IMR-90 (cell line): ENCODE results near the gene ANO1. TPM values are rescaled to one million over a fixed set of nuclear protein-coding genes. Genes with fewer than 3 reads are reported as not detected.

Source experiments
- ATAC-seq: fragments of 200-7000 bp; cut with Tn5 transposase; 2 replicates; pipeline ENCODE4 v1.9.1; 2020; ENCODE audit warnings: low read depth, mild to moderate bottlenecking, moderate library complexity
- BruUV-seq: library from RNA; stranded (reverse); fragments of 400-500 nt; replicated peaks from 2 replicates; lab custom pipeline; 2021; lab: Mats Ljungman, UMichigan
- CTCF ChIA-PET: fragments of 300-600 bp; formaldehyde crosslinking; extraction: SDS; loops from one replicate; lab custom pipeline; 2021; ENCODE audit warnings: antibody characterized with exemption; lab: Yijun Ruan, JAX
- POLR2A ChIA-PET: fragments of 300-600 bp; sonication (Branson Sonifier 250); formaldehyde crosslinking; loops from one replicate; lab custom pipeline; 2022; ENCODE audit warnings: antibody characterized with exemption; ENCODE audit not compliant: unreplicated experiment; lab: Charles Lee
- DNase-seq: peaks from one replicate; pipeline ENCODE4 v3.0.0; 2013
- H2AFZ ChIP-seq: replicated peaks from 2 replicates; pipeline ENCODE3; 2013; ENCODE audit warnings: low read length, mild to moderate bottlenecking; ENCODE audit not compliant: poor library complexity
- H2AK5ac ChIP-seq: 2 replicates; pipeline ENCODE4 v1.6.1; 2013; ENCODE audit warnings: low read depth, low read length, inconsistent platforms
- H2AK9ac ChIP-seq: replicated peaks from 2 replicates; pipeline ENCODE3; 2013; ENCODE audit warnings: mild to moderate bottlenecking, low read depth, low read length, moderate library complexity; ENCODE audit not compliant: poor library complexity
- H2BK120ac ChIP-seq: 2 replicates; pipeline ENCODE4 v1.6.1; 2013; ENCODE audit warnings: low read depth, low read length, inconsistent platforms
- H2BK15ac ChIP-seq: 3 replicates; pipeline ENCODE4 v1.6.1; 2013; ENCODE audit warnings: low read depth, low read length, inconsistent platforms
- H2BK20ac ChIP-seq: 2 replicates; pipeline ENCODE4 v1.6.1; 2013; ENCODE audit warnings: low read depth, mild to moderate bottlenecking, inconsistent platforms, low read length, moderate library complexity
- H2BK5ac ChIP-seq: 2 replicates; pipeline ENCODE4 v1.6.1; 2013; ENCODE audit warnings: mild to moderate bottlenecking, low read depth, low read length, inconsistent platforms; ENCODE audit not compliant: poor library complexity, severe bottlenecking
- H3K14ac ChIP-seq: replicated peaks from 2 replicates; pipeline ENCODE4 v1.6.1; 2013; ENCODE audit warnings: low read depth, low read length, inconsistent platforms
- H3K18ac ChIP-seq: 2 replicates; pipeline ENCODE4 v1.6.1; 2013; ENCODE audit warnings: low read depth, low read length, control low read depth
- H3K23ac ChIP-seq: 2 replicates; pipeline ENCODE4 v1.6.1; 2013; ENCODE audit warnings: low read depth, low read length, inconsistent platforms
- H3K27ac ChIP-seq: 2 replicates; pipeline ENCODE4 v1.5.1; 2013; ENCODE audit warnings: mild to moderate bottlenecking, control low read depth, low read length; ENCODE audit not compliant: insufficient read depth
- H3K27me3 ChIP-seq: 2 replicates; pipeline ENCODE4 v1.6.1; 2013; ENCODE audit warnings: low read length; ENCODE audit not compliant: control insufficient read depth, insufficient read depth
- H3K36me3 ChIP-seq: 2 replicates; pipeline ENCODE4 v1.6.1; 2013; ENCODE audit warnings: low read length, mixed read lengths; ENCODE audit not compliant: control insufficient read depth, insufficient read depth
- H3K4ac ChIP-seq: 2 replicates; pipeline ENCODE4 v1.6.1; 2013; ENCODE audit warnings: low read depth, low read length, inconsistent platforms
- H3K4me1 ChIP-seq: 2 replicates; pipeline ENCODE4 v1.6.1; 2013; ENCODE audit warnings: low read length, mixed read lengths; ENCODE audit not compliant: control insufficient read depth, insufficient read depth
- H3K4me2 ChIP-seq: 2 replicates; pipeline ENCODE4 v1.6.1; 2013; ENCODE audit warnings: low read depth, mild to moderate bottlenecking, control low read depth, low read length, moderate library complexity
- H3K4me3 ChIP-seq: 2 replicates; pipeline ENCODE4 v1.5.1; 2013; ENCODE audit warnings: low read depth, mild to moderate bottlenecking, control low read depth, low read length, moderate library complexity; ENCODE audit not compliant: insufficient read depth
- H3K56ac ChIP-seq: 2 replicates; pipeline ENCODE4 v1.6.1; 2013; ENCODE audit warnings: low read length, inconsistent platforms; ENCODE audit not compliant: insufficient read depth; ENCODE audit errors: extremely low read depth
- H3K79me1 ChIP-seq, 2 experiments: 2 replicates each; pipeline ENCODE4 v1.6.1; 2013; ENCODE audit warnings: low read length in 2 of 2, inconsistent platforms in 1 of 2, low read depth in 1 of 2
- H3K9ac ChIP-seq: 2 replicates; pipeline ENCODE4 v1.6.1; 2013; ENCODE audit warnings: low read depth, low read length, control low read depth
- H3K9me1 ChIP-seq: 2 replicates; pipeline ENCODE4 v1.6.1; 2013; ENCODE audit warnings: low read length, inconsistent platforms; ENCODE audit not compliant: insufficient read depth
- H3K9me3 ChIP-seq: 2 replicates; pipeline ENCODE4 v1.6.1; 2013; ENCODE audit warnings: low read length; ENCODE audit not compliant: control insufficient read depth, insufficient read depth
- H4K20me1 ChIP-seq: 2 replicates; pipeline ENCODE4 v1.6.1; 2013; ENCODE audit warnings: low read length, inconsistent platforms; ENCODE audit not compliant: insufficient read depth
- H4K5ac ChIP-seq: 2 replicates; pipeline ENCODE4 v1.6.1; 2013; ENCODE audit warnings: mild to moderate bottlenecking, low read depth, low read length, control low read depth
- H4K8ac ChIP-seq, 2 experiments: 2 replicates each; pipeline ENCODE4 v1.6.1; 2013; ENCODE audit warnings: low read depth in 2 of 2, low read length in 2 of 2, control low read depth in 1 of 2, inconsistent platforms in 1 of 2
- H4K91ac ChIP-seq: 2 replicates; pipeline ENCODE4 v1.6.1; 2013; ENCODE audit warnings: low read depth, low read length, inconsistent platforms; ENCODE audit not compliant: insufficient read depth
- FOS ChIP-seq: fragments of 150-350 bp; IDR thresholded peaks from 2 replicates; pipeline ENCODE4 v1.6.1; 2016; ENCODE audit warnings: low read depth, low read length
- MAFK ChIP-seq: IDR thresholded peaks from 2 replicates; pipeline ENCODE4 v1.6.1; 2012; ENCODE audit warnings: low read depth, low read length, improper control_type of control experiment
- WGBS, 2 experiments: methylation state at CpG; one replicate each; pipeline versions ENCODE4 v1.1.5 to v1.1.7; 2013; ENCODE audit warnings: missing lambda C conversion rate in 2 of 2; ENCODE audit not compliant: insufficient read length in 1 of 2; ENCODE audit errors: extremely low coverage in 2 of 2; 5-methylcytosine and 5-hydroxymethylcytosine counted together
- dilution Hi-C: fragments of 300-500 bp; cut with HindIII; formaldehyde crosslinking; loops from one replicate; pipeline ENCODE4 v1.14.3; 2018; ENCODE audit warnings: low sequenced_read_pairs; ENCODE audit not compliant: unreplicated experiment
- in situ Hi-C: fragments of 300-500 bp; cut with MboI; formaldehyde crosslinking; loops from 3 replicates; pipeline ENCODE4 v1.14.3; 2019; ENCODE audit warnings: low sequenced_read_pairs, inconsistent platforms, mixed read lengths
- intact Hi-C: fragments of 100-400 bp; cut with micrococcal nuclease; formaldehyde crosslinking; loops from 2 replicates; pipeline ENCODE4 v1.10.0; 2022
- polyA plus RNA-seq, 3 experiments: library from polyadenylated mRNA; depleted of rRNA; stranded (reverse); fragments of >200 nt; gene quantifications; 2 replicates each; pipeline ENCODE4 v1.2.3, GENCODE V29; 2012; ENCODE audit warnings: low replicate concordance in 1 of 3
- total RNA-seq: library from RNA; depleted of rRNA; stranded (reverse); fragments of >200 nt; gene quantifications from 2 replicates; pipeline ENCODE4 v1.2.3, GENCODE V29; 2012

ANO1 gene
- total and polyA plus RNA-seq, 2 of the 4 experiments (the other 2 are of a cell fraction), result 4.1 to 10.7 TPM

DNA sequence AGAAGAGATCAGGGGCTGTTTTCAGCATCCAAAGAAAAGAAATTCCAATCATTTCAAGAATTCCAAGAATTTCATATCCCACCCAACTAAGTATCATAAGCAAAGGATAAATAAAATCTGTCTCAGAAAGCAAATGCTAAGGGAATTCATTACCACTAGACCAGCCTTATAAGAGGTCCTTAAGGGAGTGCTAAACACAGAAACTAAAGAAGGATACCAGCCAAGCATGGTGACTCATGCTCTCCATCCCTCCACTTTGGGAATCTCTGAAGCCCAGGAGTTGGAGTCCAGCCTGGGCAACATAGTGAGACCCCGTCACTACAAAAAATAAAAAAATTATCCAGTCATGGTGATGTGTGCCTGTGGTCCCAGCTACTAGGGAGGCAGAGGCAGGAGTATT, 142.8 kb downstream of the ANO1 start:
- Histone ChIP-seq H4K91ac (no peak overlapping the region), H3K56ac (no peak overlapping the region), H2BK120ac (no peak overlapping the region), H2AK9ac (no peak overlapping the region), H3K9me3 (peaks cover 3% of the 10 kb centered on the region; the same call in 1 of the 2 replicates), H3K9me1 (no peaks in the 10 kb centered on the region), H3K4ac (no peak overlapping the region), H2AK5ac (no peak overlapping the region), H3K14ac (no peak overlapping the region), H3K4me2 (no peak overlapping the region), H3K27ac (no peak overlapping the region), H2BK5ac (no peak overlapping the region), H3K36me3 (no peaks in the 10 kb centered on the region), H3K27me3 (peaks cover 24% of the 10 kb centered on the region), H3K9ac (no peak overlapping the region), H3K79me1 (no peaks in the 10 kb centered on the region), H2AFZ (no peak overlapping the region), H4K5ac (no peak overlapping the region), H4K8ac (no peak overlapping the region), H3K4me1 (no peaks in the 10 kb centered on the region), H3K18ac (no peak overlapping the region), H4K20me1 (no peaks in the 10 kb centered on the region), H2BK20ac (no peak overlapping the region), H3K4me3 (no peak overlapping the region), H2BK15ac (no peak overlapping the region), H3K23ac (no peak overlapping the region)
- no TSS peak for BruUV-seq
- POLR2A ChIA-PET, result no interaction called here
- WGBS, 2 experiments, result no CpG with 5 or more reads among the region's 1 CpG
- intact Hi-C loops, result no loop called here
- ATAC-seq (no peak), DNase-seq (peak; percentile 35)
- CTCF ChIA-PET, result interaction anchor here (0.6 kb wide), 1 partner anchor 17 kb away, joined by 3 read pairs; no protein-coding TSS in a partner anchor
- TF ChIP-seq FOS, result 0 out of 2 replicates have a peak, but pooled peaks have one; percentile 11
- TF ChIP-seq MAFK, result no peak
- in situ Hi-C loops, result no loop called here
- dilution Hi-C loops, result no loop called here
